ENCODE measurements around the gene DNMT3B. TPM values are rescaled to one million over a fixed set of nuclear protein-coding genes. Genes with fewer than 3 reads are reported as not detected.

DNMT3B gene
- total RNA-seq, 1 experiment from 2014 or later, result 105 TPM

- CTCF ChIA-PET, result no interaction called here
- BruUV-seq (replicated peaks), result no TSS peak
- no peak overlapping the region for H3K4me3 Mint-ChIP-seq (ENCODE audit: unreplicated experiment)
These were observed 80.7 kb downstream of the DNMT3B start for GRCh38 chr20:32842688-32843524.

GRCh38 chr20:32845786-32846185 is 83.6 kb downstream of the DNMT3B start:
- ChIA-PET CTCF (interaction anchor here (0.6 kb wide), 1 partner anchor 10 kb away, joined by 3 read pairs; no protein-coding TSS in a partner anchor), POLR2A (no interaction called here)
- H3K9me3 Mint-ChIP-seq (ENCODE audit: unreplicated experiment), result no peaks in the 10 kb centered on the region
- peak in 1 of 2 experiments; percentile 35 for DNase-seq
- no peak overlapping the region for H3K4me3 Mint-ChIP-seq (ENCODE audit: unreplicated experiment)
- no peak for TF ChIP-seq CTCF (IDR thresholded peaks at IDR 0.05; ENCODE audit: insufficient read depth in 1 of 2, low read depth in 1 of 2, low read length in 1 of 2, severe bottlenecking in 1 of 2, unreplicated experiment in 1 of 2)
- H3K27me3 Mint-ChIP-seq (ENCODE audit: insufficient read depth, unreplicated experiment), result no peaks in the 10 kb centered on the region
- Histone ChIP-seq H3K9me3 (no peaks in the 10 kb centered on the region), H3K36me3 (ENCODE audit: control insufficient read depth, insufficient read depth, low read length) (peaks cover 6% of the 10 kb centered on the region), H3K4me3 (ENCODE audit: low read depth, low read length) (no peak overlapping the region), H3K4me1 (no peaks in the 10 kb centered on the region), H3K27me3 (replicated peaks; ENCODE audit: control insufficient read depth, insufficient read depth, low read length) (no peaks in the 10 kb centered on the region)
- peaks cover 100% of the 10 kb centered on the region for H3K36me3 Mint-ChIP-seq (ENCODE audit: insufficient read depth, unreplicated experiment)
- intact Hi-C loops (cut with micrococcal nuclease; ENCODE audit: unreplicated experiment), result no loop called here
- H3K4me1 Mint-ChIP-seq (ENCODE audit: low read depth, unreplicated experiment), result no peaks in the 10 kb centered on the region
- BruUV-seq (replicated peaks), result no TSS peak
- H3K27ac Mint-ChIP-seq (ENCODE audit: unreplicated experiment), result no peak overlapping the region

More at GRCh38 chr20:32842688-32843524, 80.7 kb downstream of the DNMT3B start:
- POLR2A ChIA-PET, result interaction anchor here (0.8 kb wide), 1 partner anchor 23 kb away, joined by 3 read pairs; no protein-coding TSS in a partner anchor
- Mint-ChIP-seq H3K27me3 (ENCODE audit: insufficient read depth, unreplicated experiment) (no peaks in the 10 kb centered on the region), H3K36me3 (ENCODE audit: insufficient read depth, unreplicated experiment) (peaks cover 100% of the 10 kb centered on the region), H3K27ac (ENCODE audit: unreplicated experiment) (peak overlapping the region; percentile 14), H3K9me3 (ENCODE audit: unreplicated experiment) (no peaks in the 10 kb centered on the region), H3K4me1 (ENCODE audit: low read depth, unreplicated experiment) (no peaks in the 10 kb centered on the region)
- H3K4me3 ChIP-seq (ENCODE audit: low read depth, low read length), result no peak overlapping the region
- H3K9me3 ChIP-seq, result no peaks in the 10 kb centered on the region
- TF ChIP-seq CTCF (IDR thresholded peaks at IDR 0.05; ENCODE audit: insufficient read depth in 1 of 2, low read depth in 1 of 2, low read length in 1 of 2, severe bottlenecking in 1 of 2, unreplicated experiment in 1 of 2), result no peak
- peaks cover 10% of the 10 kb centered on the region for H3K36me3 ChIP-seq (ENCODE audit: control insufficient read depth, insufficient read depth, low read length)
- H3K27me3 ChIP-seq (replicated peaks; ENCODE audit: control insufficient read depth, insufficient read depth, low read length), result no peaks in the 10 kb centered on the region
- intact Hi-C loops (cut with micrococcal nuclease; ENCODE audit: unreplicated experiment), result no loop called here
- no peaks in the 10 kb centered on the region for H3K4me1 ChIP-seq
- peak in 1 of 2 experiments; percentile 32 for DNase-seq

GRCh38 chr20:32846852-32847251 is 84.7 kb downstream of the DNMT3B start:
- H3K4me1 Mint-ChIP-seq (ENCODE audit: low read depth, unreplicated experiment), result no peaks in the 10 kb centered on the region
- no peaks in the 10 kb centered on the region for H3K9me3 Mint-ChIP-seq (ENCODE audit: unreplicated experiment)
- H3K36me3 Mint-ChIP-seq (ENCODE audit: insufficient read depth, unreplicated experiment), result peaks cover 100% of the 10 kb centered on the region
- ChIA-PET CTCF (no interaction called here), POLR2A (no interaction called here)
- Histone ChIP-seq H3K4me3 (ENCODE audit: low read depth, low read length) (no peak overlapping the region), H3K27me3 (replicated peaks; ENCODE audit: control insufficient read depth, insufficient read depth, low read length) (no peaks in the 10 kb centered on the region), H3K9me3 (no peaks in the 10 kb centered on the region), H3K4me1 (no peaks in the 10 kb centered on the region), H3K36me3 (ENCODE audit: control insufficient read depth, insufficient read depth, low read length) (peaks cover 6% of the 10 kb centered on the region)
- TF ChIP-seq CTCF (IDR thresholded peaks at IDR 0.05; ENCODE audit: insufficient read depth in 1 of 2, low read depth in 1 of 2, low read length in 1 of 2, severe bottlenecking in 1 of 2, unreplicated experiment in 1 of 2), result no peak
- H3K27ac Mint-ChIP-seq (ENCODE audit: unreplicated experiment), result no peak overlapping the region
- H3K4me3 Mint-ChIP-seq (ENCODE audit: unreplicated experiment), result no peak overlapping the region
- BruUV-seq (replicated peaks), result no TSS peak
- no peak for DNase-seq
- intact Hi-C loops (cut with micrococcal nuclease; ENCODE audit: unreplicated experiment), result no loop called here
- H3K27me3 Mint-ChIP-seq (ENCODE audit: insufficient read depth, unreplicated experiment), result no peaks in the 10 kb centered on the region
